CMK (cell line): ENCODE measurements around the gene IFT57.

Source experiments
- DNase-seq: peaks from one replicate; pipeline ENCODE4 v3.0.0-alpha.2; 2010; ENCODE audit warnings: low read depth

IFT57 gene

DNA sequence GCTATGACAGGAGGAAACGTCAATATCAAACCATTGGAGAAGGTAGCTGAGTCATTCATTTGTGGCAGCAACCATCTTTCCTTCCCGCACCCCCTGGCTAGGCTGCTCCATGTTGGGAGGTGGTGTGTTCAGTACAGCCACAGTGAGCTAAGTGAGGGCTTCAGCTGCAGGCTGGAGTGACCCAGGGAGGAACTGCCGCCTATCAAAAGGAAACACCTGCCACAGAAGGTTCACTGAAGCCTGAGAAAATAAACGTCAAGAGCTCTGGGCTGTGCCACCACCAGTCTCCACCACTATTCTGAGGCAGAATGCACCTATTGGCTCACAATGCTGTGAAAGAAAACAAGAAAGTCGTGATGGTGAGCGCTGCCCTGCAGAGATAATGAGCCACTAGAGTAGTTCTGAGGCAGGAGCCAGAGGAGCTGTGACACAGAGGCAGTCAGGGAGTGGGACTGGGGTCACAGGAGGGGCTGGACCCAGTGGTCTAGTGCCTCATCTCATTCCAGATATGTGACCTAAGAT, 96.6 kb downstream of the IFT57 start:
- DNase-seq, result peak; percentile 90

DNA sequence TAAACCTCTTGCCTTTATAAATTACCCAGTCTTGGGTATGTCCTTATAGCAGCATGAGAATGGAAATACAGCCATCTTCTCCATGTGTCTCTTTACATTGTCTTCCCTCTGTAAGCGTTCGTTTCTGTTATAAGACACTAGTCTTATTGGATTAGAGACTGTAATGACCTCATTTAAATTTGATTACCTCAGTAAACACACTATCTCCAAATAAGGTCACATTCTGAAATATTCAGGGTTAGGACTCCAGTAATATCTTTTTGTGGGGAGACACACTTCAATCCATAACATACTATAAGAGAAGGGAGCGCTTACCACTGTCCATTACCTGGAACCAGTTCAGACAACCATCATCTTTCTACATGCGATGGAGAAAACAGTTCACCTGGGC, 97.1 kb downstream of the IFT57 start:
- no peak for DNase-seq

DNA sequence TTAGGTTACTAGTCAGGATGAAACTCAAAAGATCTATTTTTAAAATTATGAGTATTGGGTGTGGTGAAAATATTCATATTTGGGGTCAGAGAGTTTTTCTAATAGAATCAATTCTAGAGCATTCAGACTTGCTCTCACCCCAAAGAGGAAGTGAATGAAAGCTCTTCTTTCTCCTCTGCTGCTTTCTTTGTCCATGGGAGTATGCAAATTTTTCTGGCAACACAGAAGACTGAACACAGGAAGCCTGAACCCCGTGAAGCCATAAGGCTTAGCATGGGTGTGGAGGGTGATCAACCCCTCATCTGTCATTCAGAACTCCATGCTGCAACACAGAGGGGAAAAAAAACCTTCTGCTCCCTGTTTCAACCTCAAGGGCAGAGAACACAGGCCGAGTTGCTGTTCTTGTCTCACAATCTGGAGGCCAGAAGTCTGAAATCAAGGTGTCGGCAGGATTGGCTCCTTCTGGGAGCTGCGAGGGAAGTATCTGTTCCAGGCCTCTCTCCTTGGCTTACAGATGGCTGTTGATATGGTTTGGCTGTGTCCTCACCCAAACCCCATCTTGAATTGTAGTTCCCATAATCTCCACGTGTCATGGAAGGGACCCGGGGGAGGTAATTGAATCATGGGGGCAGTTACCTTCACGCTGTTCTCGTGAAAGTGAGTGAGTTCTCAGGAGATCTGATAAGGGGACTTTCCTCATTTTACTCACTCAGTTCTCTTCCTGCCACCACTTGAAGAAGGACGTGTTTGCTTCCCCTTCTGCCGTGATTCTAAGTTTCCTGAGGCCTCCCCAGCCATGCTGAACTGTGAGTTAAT, 97.7 kb downstream of the IFT57 start:
- no peak for DNase-seq

DNA sequence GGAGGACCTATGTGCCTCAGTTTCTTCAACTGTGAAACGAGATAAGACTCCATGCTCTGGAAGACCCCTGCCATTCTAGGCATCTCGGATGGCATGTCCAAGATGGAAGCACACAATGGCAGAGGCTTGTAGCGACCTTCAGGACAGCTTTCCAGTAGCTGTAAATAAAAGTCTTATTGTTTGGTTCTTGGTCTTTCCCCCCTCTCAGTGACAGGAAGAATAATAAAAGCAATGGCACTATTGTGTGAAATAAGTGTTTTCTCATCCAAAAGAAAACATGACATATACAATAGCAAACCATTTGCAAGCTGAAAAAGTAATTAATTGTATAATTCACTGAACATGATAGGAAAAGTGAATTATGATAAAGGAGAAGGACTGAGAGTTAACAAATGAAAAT, 98.9 kb downstream of the IFT57 start:
- DNase-seq, result no peak

DNA sequence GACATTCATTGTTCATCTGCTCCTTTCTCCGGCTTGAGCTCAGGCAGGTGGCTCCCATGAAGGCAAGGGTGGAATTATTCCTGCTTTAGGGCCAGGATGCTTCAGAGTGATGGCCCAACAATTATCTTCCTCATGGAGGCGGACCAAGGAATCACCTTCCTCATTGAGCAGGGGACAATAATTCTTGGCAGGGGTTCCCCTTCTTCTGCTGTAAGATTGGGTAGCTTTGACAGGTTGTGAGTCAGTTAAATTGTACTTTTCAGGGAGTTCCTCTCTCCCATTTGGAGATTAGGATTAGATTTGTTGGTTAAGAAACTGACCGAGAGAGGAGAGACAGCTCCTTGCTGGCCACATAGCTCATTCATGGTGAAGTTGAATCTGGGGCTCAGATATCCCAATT, 99.9 kb downstream of the IFT57 start:
- DNase-seq, result no peak

DNA sequence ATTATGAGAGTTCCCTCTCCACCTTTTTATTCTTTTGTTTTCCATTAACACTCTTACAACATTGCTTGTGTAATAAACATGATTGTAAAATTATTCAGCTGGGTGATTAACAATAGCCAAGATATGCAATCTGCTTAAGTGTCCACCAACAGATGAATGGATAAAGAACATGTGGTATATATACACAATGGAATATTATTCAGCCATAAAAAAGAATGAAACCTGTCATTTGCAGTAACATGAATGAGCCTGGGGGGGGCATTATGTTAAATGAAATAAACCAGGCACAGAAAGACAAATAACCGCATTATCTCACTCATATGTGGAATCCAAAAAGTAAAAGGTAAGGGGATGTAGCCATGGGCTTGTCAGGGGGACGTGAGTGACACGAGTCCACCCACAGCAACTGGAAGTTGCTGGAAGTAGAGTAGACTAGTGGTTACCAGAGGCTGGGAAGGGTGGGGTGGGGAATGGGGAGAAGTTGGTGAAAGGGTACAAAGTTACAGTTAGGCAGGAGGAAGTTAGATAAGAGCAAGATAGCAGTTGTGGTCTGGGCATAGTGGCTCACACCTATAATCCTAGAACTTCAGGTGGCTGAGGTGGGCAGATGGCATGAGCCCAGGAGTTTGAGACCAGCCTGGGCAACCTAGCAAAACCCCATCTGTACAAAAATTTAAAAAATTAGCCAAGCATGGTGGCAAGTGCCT, 102.7 kb downstream of the IFT57 start:
- DNase-seq, result no peak

DNA sequence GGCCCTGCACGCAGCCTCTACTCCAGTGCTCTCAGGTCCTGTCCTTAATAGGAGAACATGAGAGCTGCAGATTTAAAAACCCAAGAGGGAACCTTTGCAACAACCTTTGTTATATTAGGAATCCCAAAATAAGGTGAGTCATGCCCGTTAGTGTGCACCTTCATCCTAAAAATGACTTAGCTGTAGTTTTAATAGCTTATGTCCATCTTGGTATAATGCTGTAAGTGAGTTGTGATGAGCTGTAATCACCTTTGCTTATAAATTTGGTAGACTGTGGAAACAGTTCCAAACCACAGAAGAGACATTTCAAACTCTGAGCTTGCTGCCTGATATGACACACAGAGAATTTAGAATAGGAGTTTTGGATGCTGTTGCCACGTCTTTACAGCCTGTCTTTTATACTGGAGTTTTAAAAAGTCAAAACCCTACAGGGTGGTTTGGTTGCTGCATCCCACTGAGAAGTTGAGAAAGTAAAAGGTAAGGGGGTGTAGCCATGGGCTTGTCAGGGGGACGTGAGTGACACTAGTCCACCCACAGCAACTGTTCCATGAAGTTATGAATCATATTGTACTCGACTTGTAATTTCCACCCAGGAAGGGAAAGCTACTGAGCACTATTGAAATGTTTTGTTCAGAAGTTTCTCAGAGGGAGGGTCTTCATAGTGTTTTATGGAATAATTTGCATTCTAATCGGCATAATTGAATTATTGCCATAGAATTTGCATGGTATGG, 104.0 kb downstream of the IFT57 start:
- DNase-seq, result no peak

DNA sequence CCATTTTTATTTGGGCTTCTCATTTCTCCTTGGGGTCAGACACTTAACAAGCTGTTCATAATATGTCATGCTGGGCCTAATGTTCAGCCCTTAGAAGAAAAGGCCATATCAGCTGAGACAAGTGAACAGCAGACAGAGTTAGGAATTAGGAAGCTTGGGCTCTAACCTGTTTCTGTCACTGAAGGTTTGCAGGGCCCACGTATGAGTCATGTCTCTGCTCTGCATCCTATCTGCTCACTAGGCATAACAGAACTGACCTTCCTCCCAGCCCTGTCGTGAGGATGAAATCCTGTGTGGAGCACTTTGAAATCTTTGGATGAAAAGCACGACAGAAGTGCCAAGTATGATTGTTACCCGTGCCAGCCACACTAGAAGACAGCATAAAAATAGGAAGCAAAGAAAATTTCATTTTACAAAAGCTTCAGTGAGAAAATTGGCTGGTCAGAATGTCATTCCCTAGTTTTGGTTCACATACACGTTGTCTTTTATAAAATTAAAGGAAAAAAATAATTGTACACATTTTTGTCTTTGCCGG, 104.9 kb downstream of the IFT57 start:
- no peak for DNase-seq

DNA sequence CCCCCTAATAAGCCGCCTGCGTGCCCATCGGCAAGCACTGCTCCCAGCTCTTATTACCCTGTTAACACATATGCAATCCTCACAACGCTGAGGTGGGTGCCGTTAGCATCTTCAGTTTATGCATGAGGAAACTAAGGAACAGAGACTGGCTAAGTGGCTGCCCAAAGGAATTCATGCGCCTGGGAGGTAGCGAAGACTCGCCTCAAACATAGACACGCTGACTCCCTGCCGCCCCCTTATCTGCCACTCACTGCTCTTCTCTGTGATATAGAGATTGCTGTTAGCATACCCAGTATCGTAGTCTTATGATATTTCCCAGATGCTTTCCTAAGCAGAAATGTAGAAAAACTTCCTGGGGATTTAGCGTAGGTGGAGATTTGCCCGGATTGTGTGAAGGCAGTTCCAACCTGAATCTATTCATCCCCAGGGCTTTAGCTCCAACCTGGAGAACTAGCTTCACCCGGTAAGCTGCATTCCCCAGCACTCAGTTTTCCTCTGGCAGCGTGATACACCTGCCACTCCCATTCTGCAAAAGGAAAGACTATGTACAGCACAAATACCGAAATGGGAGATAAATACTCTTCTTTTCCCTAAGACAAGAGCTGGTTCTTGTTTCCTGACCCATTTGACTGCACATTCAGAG, 107.7 kb downstream of the IFT57 start:
- no peak for DNase-seq

DNA sequence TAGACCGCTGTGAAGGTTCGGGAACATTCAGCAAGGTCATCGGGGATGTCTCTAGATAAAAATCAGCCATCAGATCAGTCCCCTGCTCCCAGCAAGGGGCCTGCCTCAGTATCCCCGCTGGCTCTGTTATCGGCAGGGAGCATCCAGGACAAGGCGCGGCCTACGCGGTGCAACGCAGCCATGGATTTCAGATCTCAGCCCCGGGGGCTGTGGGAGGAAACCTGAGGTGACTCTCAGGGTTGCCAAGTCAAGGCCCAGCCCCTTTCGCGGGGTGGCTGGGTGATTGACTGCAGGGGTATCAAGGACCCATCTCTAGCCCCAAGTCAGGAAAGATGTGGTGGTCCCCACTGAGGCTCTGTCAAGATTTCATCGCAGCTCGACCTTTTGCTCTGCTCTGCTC, 108.2 kb downstream of the IFT57 start:
- no peak for DNase-seq

DNA sequence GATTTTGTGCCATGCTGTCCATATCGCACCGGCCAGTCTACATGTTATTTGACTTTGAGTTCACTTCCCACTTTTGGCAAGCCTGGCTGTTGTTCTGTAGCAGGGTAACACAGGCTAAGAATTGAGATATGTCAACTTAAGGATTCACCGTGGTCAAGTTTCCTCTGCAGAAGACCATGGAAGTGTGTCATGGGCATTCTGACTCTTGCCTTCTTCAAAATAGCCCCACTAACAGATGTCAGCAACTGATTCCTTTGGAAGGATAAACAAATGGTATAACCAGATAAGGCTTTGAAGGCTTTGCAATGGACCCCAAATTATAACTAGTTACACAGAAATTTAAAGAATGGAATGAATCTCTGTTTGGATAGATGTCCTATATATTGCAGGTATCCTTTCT, 111.3 kb downstream of the IFT57 start:
- DNase-seq, result no peak
